Measurements from ENCODE around the gene CDK2. TPM values are rescaled to one million over a fixed set of nuclear protein-coding genes. Genes with fewer than 3 reads are reported as not detected.
"Not testable (repeated sequence)": the region's sequence is repeated elsewhere in the genome, so short reads cannot be mapped to it uniquely, and the experiment has no call there.

Gene CDK2
- polyA plus RNA-seq, 1 donor from 2014 or later = 8.9 TPM

- Mint-ChIP-seq H3K27me3 (no peaks in the 10 kb centered on the region), H3K27ac (peak overlapping the region in 1 of 3 donors; percentile 86), H3K36me3 (peaks cover 2% of the 10 kb centered on the region), H3K9me3 (no peaks in the 10 kb centered on the region), H3K4me1 (peaks cover 0 to 3% (median 0%) of the 10 kb centered on the region in 3 donors), H3K4me3 (no peak overlapping the region)
Observed at GRCh38 chr12:55957106-55957859, 9.3 kb upstream of the CDK2 start.

- peaks cover 17 to 28% (median 22%) of the 10 kb centered on the region in 3 donors for H3K4me1 Mint-ChIP-seq
- H3K9me3 Mint-ChIP-seq = no peaks in the 10 kb centered on the region
- no peaks in the 10 kb centered on the region for H3K36me3 Mint-ChIP-seq
- H3K4me3 Mint-ChIP-seq = no peak overlapping the region
- H3K27me3 Mint-ChIP-seq = no peaks in the 10 kb centered on the region
- H3K27ac Mint-ChIP-seq = peak overlapping the region in 1 of 3 donors; percentile 11
Observed at GRCh38 chr12:55963760-55964159, 2.9 kb upstream of the CDK2 start.

GRCh38 chr12:55965240-55965639 is 1.4 kb upstream of the CDK2 start:
- H3K4me3 Mint-ChIP-seq = peak overlapping the region in 3 of 4 donors; percentile 76 to 97 (median 96)
- H3K4me1 Mint-ChIP-seq = peaks cover 19 to 28% (median 22%) of the 10 kb centered on the region in 3 donors
- H3K9me3 Mint-ChIP-seq = no peaks in the 10 kb centered on the region
- no peaks in the 10 kb centered on the region for H3K36me3 Mint-ChIP-seq
- H3K27me3 Mint-ChIP-seq = no peaks in the 10 kb centered on the region
- H3K27ac Mint-ChIP-seq = peak overlapping the region in 2 of 3 donors; percentile 16 to 60

DNA sequence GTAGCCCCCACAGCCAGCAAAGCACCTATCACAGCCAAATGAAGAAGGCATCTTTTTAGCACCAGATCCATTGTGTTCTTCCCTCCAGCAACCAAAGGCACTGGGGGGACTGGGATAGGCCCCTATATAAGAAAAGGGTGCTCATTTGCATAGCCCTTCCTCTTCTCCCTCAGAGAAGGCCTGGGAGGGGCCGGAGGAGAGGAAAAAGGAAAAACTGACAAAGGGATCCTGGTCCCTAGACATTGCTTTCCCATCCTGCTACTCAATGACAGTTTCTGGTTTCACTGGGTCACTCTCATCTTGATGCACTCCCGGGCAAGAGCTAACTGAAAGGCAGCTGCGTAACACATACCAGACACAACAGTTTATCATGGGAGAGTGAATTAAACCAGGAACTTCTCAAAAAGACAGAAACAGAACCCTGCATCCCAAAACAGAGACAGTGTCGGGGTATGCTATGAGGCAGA is 656 bp upstream of the CDK2 start, which contains the start of gene PMEL:
Gene PMEL, minus strand, starts transcription at position 102 of the 467 bp plus-strand sequence. Its CDS starts 31 bp downstream, at position 71.
- Mint-ChIP-seq H3K9me3 (no peaks in the 10 kb centered on the region), H3K4me3 (peak within 1 kb of the TSS; percentile 90 to 97 (median 96))

GRCh38 chr12:55969356-55969755 is 2.7 kb downstream of the CDK2 start:
- H3K9me3 Mint-ChIP-seq = no peaks in the 10 kb centered on the region
- H3K27me3 Mint-ChIP-seq = no peaks in the 10 kb centered on the region
- H3K36me3 Mint-ChIP-seq = no peaks in the 10 kb centered on the region
- H3K4me3 Mint-ChIP-seq = peak overlapping the region in 1 of 4 donors; percentile 96
- H3K4me1 Mint-ChIP-seq = peaks cover 17 to 28% (median 26%) of the 10 kb centered on the region in 3 donors
- peak overlapping the region in 1 of 3 donors; percentile 31 for H3K27ac Mint-ChIP-seq

More for the DNA sequence above, 656 bp upstream of the CDK2 start, which contains the start of gene PMEL:
- H3K27me3 Mint-ChIP-seq = no peaks in the 10 kb centered on the region
- H3K27ac Mint-ChIP-seq = peak within 1 kb of the TSS; percentile 60 to 97 (median 76)
- no peaks in the 10 kb centered on the region for H3K36me3 Mint-ChIP-seq
- peaks cover 19 to 28% (median 22%) of the 10 kb centered on the region in 3 donors for H3K4me1 Mint-ChIP-seq

DNA sequence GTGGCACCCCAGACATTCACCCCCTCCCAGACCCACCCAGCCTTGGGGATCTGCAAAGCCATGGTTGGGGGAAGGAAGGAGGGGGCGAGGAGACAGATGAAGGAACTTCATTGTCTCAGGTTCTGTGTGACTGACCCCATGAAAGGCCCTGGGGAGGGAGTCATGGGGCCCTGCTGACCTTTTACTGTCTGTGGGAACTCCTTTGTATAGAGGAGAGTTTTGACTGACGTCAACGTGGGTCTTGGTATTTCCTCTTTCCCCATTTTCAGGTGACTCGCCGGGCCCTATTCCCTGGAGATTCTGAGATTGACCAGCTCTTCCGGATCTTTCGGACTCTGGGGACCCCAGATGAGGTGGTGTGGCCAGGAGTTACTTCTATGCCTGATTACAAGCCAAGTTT is 4.1 kb downstream of the CDK2 start:
- peak overlapping the region in 2 of 4 donors; percentile 22 to 76 for H3K4me3 Mint-ChIP-seq
- H3K27me3 Mint-ChIP-seq = no peaks in the 10 kb centered on the region
- no peak overlapping the region for H3K27ac Mint-ChIP-seq
- H3K4me1 Mint-ChIP-seq = peaks cover 13 to 24% (median 22%) of the 10 kb centered on the region in 3 donors
- no peaks in the 10 kb centered on the region for H3K36me3 Mint-ChIP-seq
- H3K9me3 Mint-ChIP-seq = no peaks in the 10 kb centered on the region

DNA sequence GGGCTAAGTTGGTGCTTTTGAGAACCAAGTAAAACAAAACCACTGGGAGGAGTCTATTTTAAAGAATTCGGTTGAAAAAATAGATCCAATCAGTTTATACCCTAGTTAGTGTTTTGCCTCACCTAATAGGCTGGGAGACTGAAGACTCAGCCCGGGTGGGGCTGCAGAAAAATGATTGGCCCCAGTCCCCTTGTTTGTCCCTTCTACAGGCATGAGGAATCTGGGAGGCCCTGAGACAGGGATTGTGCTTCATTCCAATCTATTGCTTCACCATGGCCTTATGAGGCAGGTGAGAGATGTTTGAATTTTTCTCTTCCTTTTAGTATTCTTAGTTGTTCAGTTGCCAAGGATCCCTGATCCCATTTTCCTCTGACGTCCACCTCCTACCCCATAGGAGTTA is 5.4 kb downstream of the CDK2 start:
- peaks cover 9 to 22% (median 12%) of the 10 kb centered on the region in 3 donors for H3K4me1 Mint-ChIP-seq
- no peaks in the 10 kb centered on the region for H3K27me3 Mint-ChIP-seq
- H3K36me3 Mint-ChIP-seq = no peaks in the 10 kb centered on the region
- H3K9me3 Mint-ChIP-seq = no peaks in the 10 kb centered on the region
- H3K4me3 Mint-ChIP-seq = peak overlapping the region in 2 of 4 donors; percentile 26 to 50
- H3K27ac Mint-ChIP-seq = no peak overlapping the region

DNA sequence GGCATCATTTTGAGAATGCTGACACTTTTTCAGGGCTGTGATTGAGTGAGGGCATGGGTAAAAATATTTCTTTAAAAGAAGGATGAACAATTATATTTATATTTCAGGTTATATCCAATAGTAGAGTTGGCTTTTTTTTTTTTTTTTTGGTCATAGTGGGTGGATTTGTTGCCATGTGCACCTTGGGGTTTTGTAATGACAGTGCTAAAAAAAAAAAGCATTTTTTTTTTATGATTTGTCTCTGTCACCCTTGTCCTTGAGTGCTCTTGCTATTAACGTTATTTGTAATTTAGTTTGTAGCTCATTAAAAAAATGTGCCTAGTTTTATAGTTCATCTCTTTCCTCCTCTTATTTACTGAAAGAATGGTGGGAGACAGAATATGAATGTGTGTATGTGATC is 5.8 kb downstream of the CDK2 start:
- Mint-ChIP-seq H3K4me1 (peaks cover 8 to 21% (median 11%) of the 10 kb centered on the region in 3 donors), H3K4me3 (peak overlapping the region in 2 of 4 donors; percentile 26 to 50), H3K27me3 (no peaks in the 10 kb centered on the region), H3K9me3 (no peaks in the 10 kb centered on the region), H3K36me3 (no peaks in the 10 kb centered on the region), H3K27ac (no peak overlapping the region)

DNA sequence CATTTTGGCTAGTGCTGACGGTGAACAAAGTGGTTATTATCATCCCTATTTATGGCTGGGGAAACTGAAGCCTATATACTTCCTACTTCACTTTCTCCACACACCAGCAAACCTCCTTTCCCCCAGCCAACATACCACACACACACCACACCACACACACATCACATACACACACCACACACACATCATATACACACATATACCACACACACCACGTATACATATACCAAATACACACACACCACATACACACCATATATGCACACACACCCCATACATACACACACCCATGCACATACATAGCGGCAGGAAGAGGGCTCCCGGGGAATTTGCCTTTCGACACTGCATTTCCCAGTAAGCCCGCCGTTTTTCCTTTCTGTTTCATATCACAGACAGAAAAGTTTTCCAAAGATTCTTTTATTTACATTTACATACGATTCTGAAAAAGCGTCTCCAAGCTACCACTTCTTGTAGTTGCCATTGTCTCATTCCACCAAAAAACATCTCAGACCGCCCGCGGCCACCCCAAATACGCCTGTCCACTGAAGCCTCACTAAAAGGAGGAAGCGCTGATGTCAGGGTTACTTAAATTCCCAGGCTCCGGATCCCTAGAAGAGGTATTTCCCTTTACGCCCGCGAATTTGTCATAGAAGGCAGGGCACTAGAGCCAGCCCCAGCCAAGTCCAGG is 6.4 kb downstream of the CDK2 start:
- H3K27me3 Mint-ChIP-seq = no peaks in the 10 kb centered on the region
- H3K36me3 Mint-ChIP-seq = no peaks in the 10 kb centered on the region
- no peak overlapping the region for H3K27ac Mint-ChIP-seq
- peaks cover 4 to 19% (median 5%) of the 10 kb centered on the region in 3 donors for H3K4me1 Mint-ChIP-seq
- H3K4me3 Mint-ChIP-seq = no peak overlapping the region
- no peaks in the 10 kb centered on the region for H3K9me3 Mint-ChIP-seq

- Mint-ChIP-seq H3K27me3 (no peaks in the 10 kb centered on the region), H3K4me3 (no peak within 1 kb of the TSS)
Observed at GRCh38 chr12:55973599-55974307, 7.1 kb downstream of the CDK2 start, which contains the start of gene RAB5B. Gene RAB5B (plus strand): TSS chr12:55974078. CDS start chr12:55986961, 12,883 bp downstream.

DNA sequence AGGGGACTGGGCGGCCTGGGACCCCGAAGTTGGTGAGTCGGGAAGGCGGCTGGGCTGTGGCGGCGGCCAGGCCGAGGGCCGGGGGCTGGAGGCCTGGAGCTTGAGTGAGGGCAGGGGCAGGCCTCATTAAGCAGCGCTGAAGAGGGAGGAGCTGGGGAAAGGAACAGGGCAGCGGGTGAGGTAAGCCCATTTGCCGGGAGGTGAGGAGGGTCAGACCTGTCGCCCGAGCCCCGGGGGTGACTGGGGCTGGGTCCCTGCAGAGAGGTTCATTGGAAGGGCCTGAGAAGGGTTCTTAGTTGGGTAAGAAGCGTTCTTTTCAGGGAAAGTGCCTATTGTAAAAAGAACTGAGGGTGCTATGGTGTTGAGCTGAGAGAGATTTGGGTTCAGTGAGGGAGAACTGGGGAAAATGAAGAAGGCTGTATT is 7.7 kb downstream of the CDK2 start:
- Mint-ChIP-seq H3K27ac (no peak overlapping the region), H3K36me3 (no peaks in the 10 kb centered on the region), H3K4me3 (no peak overlapping the region), H3K9me3 (no peaks in the 10 kb centered on the region), H3K27me3 (no peaks in the 10 kb centered on the region), H3K4me1 (peaks cover 4 to 23% (median 5%) of the 10 kb centered on the region in 3 donors)

More at GRCh38 chr12:55973599-55974307, 7.1 kb downstream of the CDK2 start, which contains the start of gene RAB5B:
- Mint-ChIP-seq H3K27ac (no peak within 1 kb of the TSS), H3K9me3 (no peaks in the 10 kb centered on the region), H3K36me3 (no peaks in the 10 kb centered on the region), H3K4me1 (peaks cover 0 to 20% (median 3%) of the 10 kb centered on the region in 3 donors)

DNA sequence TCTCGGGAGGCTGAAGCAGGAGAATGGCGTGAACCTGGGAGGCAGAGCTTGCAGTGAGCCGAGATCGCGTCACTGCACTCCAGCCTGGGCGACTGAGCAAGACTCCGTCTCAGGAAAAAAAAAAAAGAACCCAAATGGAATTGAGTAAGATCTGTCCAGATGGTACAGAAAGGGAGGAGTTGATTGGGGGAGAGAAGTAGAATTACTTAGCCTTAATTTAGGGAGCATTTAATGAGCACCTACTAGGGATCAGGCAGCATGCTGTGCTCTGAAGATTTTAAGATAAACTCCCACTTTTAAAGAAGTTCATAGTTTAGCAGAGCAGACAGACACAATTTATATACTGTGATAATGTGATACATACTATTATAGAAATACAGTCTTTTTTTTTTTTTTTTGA is 11.8 kb downstream of the CDK2 start:
- peak overlapping the region in 1 of 4 donors; percentile 17 for H3K4me3 Mint-ChIP-seq
- H3K4me1 Mint-ChIP-seq = peaks cover 15 to 28% (median 19%) of the 10 kb centered on the region in 3 donors
- peaks cover 1% of the 10 kb centered on the region for H3K36me3 Mint-ChIP-seq
- no peaks in the 10 kb centered on the region for H3K27me3 Mint-ChIP-seq
- H3K27ac Mint-ChIP-seq = no peak overlapping the region
- no peaks in the 10 kb centered on the region for H3K9me3 Mint-ChIP-seq

DNA sequence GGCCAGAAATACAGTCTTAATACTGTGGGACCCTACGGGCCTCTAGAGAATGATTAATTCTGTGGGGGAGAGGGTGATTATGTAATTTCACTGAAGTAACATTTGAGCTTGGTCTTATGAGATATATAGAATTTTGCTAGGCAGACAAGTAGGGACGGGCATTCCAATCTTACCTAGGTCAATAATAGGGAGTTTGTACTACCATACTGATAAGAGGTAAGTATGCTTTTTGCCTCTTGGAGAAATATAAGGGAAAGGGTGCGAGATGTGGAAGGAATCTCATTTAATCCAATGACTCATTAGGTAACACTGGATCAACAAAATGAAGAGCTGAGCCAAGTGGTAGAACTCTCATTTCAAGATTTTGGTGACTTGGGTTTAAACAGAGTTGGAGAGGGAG is 12.4 kb downstream of the CDK2 start:
- H3K4me1 Mint-ChIP-seq = peaks cover 18 to 32% (median 21%) of the 10 kb centered on the region in 3 donors
- H3K4me3 Mint-ChIP-seq = peak overlapping the region in 1 of 4 donors; percentile 44
- no peak overlapping the region for H3K27ac Mint-ChIP-seq
- no peaks in the 10 kb centered on the region for H3K9me3 Mint-ChIP-seq
- H3K36me3 Mint-ChIP-seq = peaks cover 1% of the 10 kb centered on the region
- no peaks in the 10 kb centered on the region for H3K27me3 Mint-ChIP-seq

- H3K4me3 Mint-ChIP-seq = peak overlapping the region in 1 of 4 donors; percentile 37
Observed at GRCh38 chr12:55981882-55982281, 15.3 kb downstream of the CDK2 start.

More at GRCh38 chr12:55981882-55982281, 15.3 kb downstream of the CDK2 start:
- H3K36me3 Mint-ChIP-seq, H3K9me3 Mint-ChIP-seq, H3K27me3 Mint-ChIP-seq, H3K27ac Mint-ChIP-seq: not testable (repeated sequence)
- H3K4me1 Mint-ChIP-seq = peaks cover 23 to 25% (median 24%) of the 10 kb centered on the region in 3 donors
